LHCN-M2 (cell line): ENCODE results near the gene FIGNL1. TPM values are rescaled to one million over a fixed set of nuclear protein-coding genes. Genes with fewer than 3 reads are reported as not detected.
"Not testable (repeated sequence)": the region's sequence is repeated elsewhere in the genome, so short reads cannot be mapped to it uniquely, and the experiment has no call there.

ENCODE experiments used
- DNase-seq: peaks from one replicate; pipeline ENCODE4 v3.0.0-alpha.2; 2012; ENCODE audit warnings: low read depth
- total RNA-seq: library from RNA; depleted of rRNA; stranded (reverse); fragments of >200 nt; gene quantifications from 2 replicates; pipeline ENCODE4 v1.2.3, GENCODE V29; 2014

Gene FIGNL1
- total RNA-seq, 1 experiment from 2014 or later, result 59.4 TPM

- DNase-seq, result no peak
These were observed 22.3 kb upstream of the FIGNL1 start for GRCh38 chr7:50472427-50472826.

GRCh38 chr7:50471970-50472369, 21.8 kb upstream of the FIGNL1 start:
- DNase-seq, result no peak

GRCh38 chr7:50470250-50471163, 20.4 kb upstream of the FIGNL1 start:
- no peak for DNase-seq

GRCh38 chr7:50469181-50469580, 19.0 kb upstream of the FIGNL1 start:
- no peak for DNase-seq

- peak; percentile 75 for DNase-seq
These were observed 17.9 kb upstream of the FIGNL1 start for GRCh38 chr7:50467817-50468610.

GRCh38 chr7:50466815-50467585, 16.9 kb upstream of the FIGNL1 start:
- DNase-seq, result no peak

GRCh38 chr7:50463035-50463434, 12.9 kb upstream of the FIGNL1 start:
- DNase-seq, result no peak

- DNase-seq, result no peak
These were observed 12.2 kb upstream of the FIGNL1 start for GRCh38 chr7:50462361-50462760.

- no peak for DNase-seq
These were observed 11.5 kb upstream of the FIGNL1 start for GRCh38 chr7:50461695-50462094.

- not testable (repeated sequence) for DNase-seq
These were observed 9.0 kb upstream of the FIGNL1 start for GRCh38 chr7:50459183-50459582.

GRCh38 chr7:50458651-50459050, 8.5 kb upstream of the FIGNL1 start:
- not testable (repeated sequence) for DNase-seq

- no peak for DNase-seq
These were observed 6.4 kb upstream of the FIGNL1 start for GRCh38 chr7:50456371-50457123.

- DNase-seq, result no peak
These were observed 5.5 kb upstream of the FIGNL1 start for GRCh38 chr7:50455658-50456057.

- no peak for DNase-seq
These were observed 4.8 kb upstream of the FIGNL1 start for GRCh38 chr7:50454968-50455367.

- DNase-seq, result no peak
These were observed 461 bp upstream of the FIGNL1 start for GRCh38 chr7:50450590-50451032.

GRCh38 chr7:50449501-50449880, 659 bp downstream of the FIGNL1 start:
- DNase-seq, result no peak

- DNase-seq, result no peak
These were observed 1.3 kb downstream of the FIGNL1 start for GRCh38 chr7:50448823-50449222.

GRCh38 chr7:50446542-50446960, 3.6 kb downstream of the FIGNL1 start:
- peak; percentile 74 for DNase-seq

- peak; percentile 65 for DNase-seq
These were observed 13.9 kb downstream of the FIGNL1 start for GRCh38 chr7:50436133-50436806.

GRCh38 chr7:50431722-50432305, 18.3 kb downstream of the FIGNL1 start:
- DNase-seq, result no peak
